OCI-LY7 (cell line): Measurements from ENCODE around the gene NAMPT. TPM values are rescaled to one million over a fixed set of nuclear protein-coding genes. Genes with fewer than 3 reads are reported as not detected.

Source experiments
- BruUV-seq: library from RNA; stranded (reverse); fragments of 400-500 nt; replicated peaks from 2 replicates; lab custom pipeline; 2021; lab: Mats Ljungman, UMichigan
- CTCF ChIA-PET: fragments of 300-600 bp; sonication (Branson Sonifier 250); formaldehyde crosslinking; loops from one replicate; lab custom pipeline; 2022; ENCODE audit warnings: antibody characterized with exemption; ENCODE audit not compliant: unreplicated experiment; lab: Charles Lee
- POLR2A ChIA-PET: fragments of 300-600 bp; sonication (Branson Sonifier 250); formaldehyde crosslinking; loops from one replicate; lab custom pipeline; 2022; ENCODE audit warnings: antibody characterized with exemption; lab: Charles Lee
- DNase-seq: peaks from one replicate; pipeline ENCODE4 v3.0.0-alpha.2; 2015; ENCODE audit warnings: low spot score
- H2AFZ ChIP-seq: fragments of 200-600 bp; sonication (generic), shearing (Covaris generic); 2 replicates; pipeline ENCODE4 v1.6.1; 2014; ENCODE audit warnings: mild to moderate bottlenecking, antibody characterized with exemption, low read length, moderate library complexity
- H3K27ac ChIP-seq: fragments of 200-600 bp; sonication (generic); 2 replicates; pipeline ENCODE4 v1.5.1; 2014; ENCODE audit warnings: mixed run types, low read depth, mild to moderate bottlenecking, moderate library complexity, low read length, inconsistent platforms; ENCODE audit not compliant: poor library complexity, severe bottlenecking
- H3K36me3 ChIP-seq: fragments of 200-600 bp; sonication (generic); 2 replicates; pipeline ENCODE4 v1.6.1; 2014; ENCODE audit warnings: mild to moderate bottlenecking, antibody characterized with exemption, low read length, moderate library complexity, mixed read lengths; ENCODE audit not compliant: insufficient read depth
- H3K4me1 ChIP-seq: fragments of 200-600 bp; sonication (generic); 2 replicates; pipeline ENCODE4 v1.5.1; 2014; ENCODE audit warnings: mild to moderate bottlenecking, low read length; ENCODE audit not compliant: insufficient read depth, poor library complexity, severe bottlenecking
- H3K4me2 ChIP-seq: fragments of 200-600 bp; sonication (generic); 2 replicates; pipeline ENCODE4 v1.6.1; 2014; ENCODE audit warnings: mild to moderate bottlenecking, low read length
- H3K4me3 ChIP-seq: fragments of 200-600 bp; sonication (generic); 2 replicates; pipeline ENCODE4 v1.5.1; 2014; ENCODE audit warnings: mild to moderate bottlenecking, low read depth, low read length; ENCODE audit not compliant: poor library complexity, severe bottlenecking
- H3K79me2 ChIP-seq: fragments of 200-600 bp; sonication (generic); 2 replicates; pipeline ENCODE4 v1.6.1; 2016; ENCODE audit warnings: low read depth, mild to moderate bottlenecking, low read length, moderate library complexity, mixed read lengths; ENCODE audit not compliant: insufficient read depth
- H3K9me2 ChIP-seq: fragments of 200-600 bp; sonication (generic); 2 replicates; pipeline ENCODE4 v1.6.1; 2016; ENCODE audit warnings: mild to moderate bottlenecking, low read length, mixed read lengths; ENCODE audit not compliant: insufficient read depth
- H3K9me3 ChIP-seq: fragments of 200-600 bp; sonication (generic); 2 replicates; pipeline ENCODE4 v1.6.1; 2014; ENCODE audit warnings: mild to moderate bottlenecking, mixed run types, low read length, mixed read lengths
- H4K20me1 ChIP-seq: fragments of 200-600 bp; sonication (generic); 2 replicates; pipeline ENCODE4 v1.6.1; 2014; ENCODE audit warnings: mild to moderate bottlenecking, antibody characterized with exemption, low read length, moderate library complexity, mixed read lengths; ENCODE audit not compliant: insufficient read depth
- EZH2phosphoT487 ChIP-seq: fragments of 200-600 bp; sonication (generic); IDR thresholded peaks from 2 replicates; pipeline ENCODE4 v1.6.1; 2018; ENCODE audit warnings: low read depth, borderline replicate concordance, mild to moderate bottlenecking, mixed run types, antibody characterized with exemption, low read length, moderate library complexity, mixed read lengths
- intact Hi-C: fragments of 100-400 bp; cut with micrococcal nuclease; formaldehyde crosslinking; loops from one replicate; pipeline ENCODE4 v1.10.0; 2022; ENCODE audit not compliant: unreplicated experiment
- total RNA-seq, 2 experiments: library from RNA; depleted of rRNA in 1 of 2; stranded (reverse); fragments of >200 nt in 1 of 2; shearing (Covaris generic) in 1 of 2; gene quantifications; 2 replicates each; pipeline ENCODE4 v1.2.3, GENCODE V29; 2014 to 2022
- TF ChIP-seq, protein P1 (sequence below): fragments of 200-600 bp; sonication (generic); conservative IDR thresholded peaks from 2 replicates; pipeline ENCODE4 v1.5.1; 2014; ENCODE audit warnings: mild to moderate bottlenecking, antibody characterized with exemption, low read length, moderate library complexity, mixed read lengths

The NAMPT gene
- total RNA-seq, 2 experiments from 2014 or later = 20.7 to 82.2 TPM

DNA sequence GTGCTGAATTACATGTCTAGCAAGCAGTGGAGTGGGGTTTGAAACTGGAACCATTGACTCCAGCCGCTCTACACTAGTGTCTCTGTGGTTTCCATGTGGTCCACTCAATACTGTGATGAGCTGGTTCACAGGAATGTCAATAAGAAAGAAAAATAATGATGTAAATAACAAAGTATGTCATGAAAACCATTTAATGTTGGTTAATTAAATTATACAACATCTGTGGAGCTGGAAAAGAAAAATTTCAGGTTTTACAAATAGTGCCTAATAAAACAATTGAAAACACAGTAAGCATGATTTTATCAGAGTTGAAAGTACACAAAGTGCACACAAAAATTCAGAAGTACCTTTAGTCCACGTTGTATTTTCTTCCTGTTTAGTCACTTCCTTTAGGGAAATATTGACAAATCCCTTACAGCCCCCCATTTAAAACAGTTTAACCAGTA lies 28.7 kb upstream of the NAMPT start:
- Histone ChIP-seq H3K9me2 (no peaks in the 10 kb centered on the region), H4K20me1 (no peaks in the 10 kb centered on the region), H3K36me3 (no peaks in the 10 kb centered on the region), H3K79me2 (no peaks in the 10 kb centered on the region), H2AFZ (no peak overlapping the region), H3K4me2 (no peak overlapping the region), H3K4me1 (no peaks in the 10 kb centered on the region), H3K4me3 (no peak overlapping the region), H3K27ac (no peak overlapping the region), H3K9me3 (no peaks in the 10 kb centered on the region)
- TF ChIP-seq, protein P1, sequence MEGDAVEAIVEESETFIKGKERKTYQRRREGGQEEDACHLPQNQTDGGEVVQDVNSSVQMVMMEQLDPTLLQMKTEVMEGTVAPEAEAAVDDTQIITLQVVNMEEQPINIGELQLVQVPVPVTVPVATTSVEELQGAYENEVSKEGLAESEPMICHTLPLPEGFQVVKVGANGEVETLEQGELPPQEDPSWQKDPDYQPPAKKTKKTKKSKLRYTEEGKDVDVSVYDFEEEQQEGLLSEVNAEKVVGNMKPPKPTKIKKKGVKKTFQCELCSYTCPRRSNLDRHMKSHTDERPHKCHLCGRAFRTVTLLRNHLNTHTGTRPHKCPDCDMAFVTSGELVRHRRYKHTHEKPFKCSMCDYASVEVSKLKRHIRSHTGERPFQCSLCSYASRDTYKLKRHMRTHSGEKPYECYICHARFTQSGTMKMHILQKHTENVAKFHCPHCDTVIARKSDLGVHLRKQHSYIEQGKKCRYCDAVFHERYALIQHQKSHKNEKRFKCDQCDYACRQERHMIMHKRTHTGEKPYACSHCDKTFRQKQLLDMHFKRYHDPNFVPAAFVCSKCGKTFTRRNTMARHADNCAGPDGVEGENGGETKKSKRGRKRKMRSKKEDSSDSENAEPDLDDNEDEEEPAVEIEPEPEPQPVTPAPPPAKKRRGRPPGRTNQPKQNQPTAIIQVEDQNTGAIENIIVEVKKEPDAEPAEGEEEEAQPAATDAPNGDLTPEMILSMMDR = no peak
- TF ChIP-seq EZH2phosphoT487 = no peak
- no peak for DNase-seq
- intact Hi-C loops = loop anchor here (2.0 kb wide), 1 partner anchor 51 kb away; no protein-coding TSS in a partner anchor
- no TSS peak for BruUV-seq
- ChIA-PET CTCF (no interaction called here), POLR2A (interaction anchor here (0.7 to 1.0 kb wide), 2 partner anchors 28 to 59 kb away, joined by 3 to 4 read pairs; partner anchors contain the start of gene NAMPT)

DNA sequence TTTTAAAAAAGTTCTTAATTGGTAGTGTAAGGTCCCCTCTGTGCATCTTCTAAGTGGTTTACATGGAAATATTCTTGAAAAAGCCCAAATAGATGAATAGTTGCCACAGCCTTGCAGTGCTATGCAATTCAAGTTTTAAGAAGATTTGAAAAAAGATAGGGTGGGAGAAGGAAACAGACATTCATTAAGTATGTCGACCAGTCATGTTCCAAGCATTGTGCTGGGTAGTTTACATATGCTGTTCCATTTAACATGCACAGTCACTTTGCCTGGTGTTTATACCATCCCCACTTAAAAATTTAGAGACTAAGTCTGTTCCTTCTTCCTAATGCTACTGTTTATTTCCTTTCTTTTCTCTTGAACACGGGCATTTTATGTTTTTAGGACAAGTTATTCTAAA lies 28.1 kb upstream of the NAMPT start:
- BruUV-seq = no TSS peak
- no peaks in the 10 kb centered on the region for H3K4me1 ChIP-seq
- intact Hi-C loops = loop anchor here (2.0 kb wide), 1 partner anchor 50 kb away; no protein-coding TSS in a partner anchor
- no peaks in the 10 kb centered on the region for H3K36me3 ChIP-seq
- H3K9me3 ChIP-seq = no peaks in the 10 kb centered on the region
- no peaks in the 10 kb centered on the region for H4K20me1 ChIP-seq
- no peak overlapping the region for H3K4me2 ChIP-seq
- TF ChIP-seq, protein P1 = no peak
- TF ChIP-seq EZH2phosphoT487 = no peak
- H3K9me2 ChIP-seq = no peaks in the 10 kb centered on the region
- no peak overlapping the region for H2AFZ ChIP-seq
- POLR2A ChIA-PET = interaction anchor here (0.7 kb wide), 1 partner anchor 58 kb away, joined by 4 read pairs; no protein-coding TSS in a partner anchor
- H3K27ac ChIP-seq = no peak overlapping the region
- H3K79me2 ChIP-seq = no peaks in the 10 kb centered on the region
- DNase-seq = no peak
- CTCF ChIA-PET = no interaction called here
- no peak overlapping the region for H3K4me3 ChIP-seq

- Histone ChIP-seq H3K27ac (no peak overlapping the region), H2AFZ (no peak overlapping the region), H3K9me3 (no peaks in the 10 kb centered on the region), H3K4me2 (no peak overlapping the region), H4K20me1 (no peaks in the 10 kb centered on the region), H3K9me2 (no peaks in the 10 kb centered on the region), H3K4me3 (no peak overlapping the region), H3K36me3 (no peaks in the 10 kb centered on the region), H3K79me2 (no peaks in the 10 kb centered on the region), H3K4me1 (no peaks in the 10 kb centered on the region)
- BruUV-seq = no TSS peak
- DNase-seq = no peak
- intact Hi-C loops = loop anchor here (2.0 kb wide), 1 partner anchor 49 kb away; no protein-coding TSS in a partner anchor
- ChIA-PET CTCF (no interaction called here), POLR2A (no interaction called here)
- TF ChIP-seq, protein P1 = no peak
- TF ChIP-seq EZH2phosphoT487 = no peak
Observed at GRCh38 chr7:106312099-106312871, 27.5 kb upstream of the NAMPT start.
